ENCODE measurements around the gene ADK. TPM values are rescaled to one million over a fixed set of nuclear protein-coding genes. Genes with fewer than 3 reads are reported as not detected.
"Not testable (repeated sequence)": the region's sequence is repeated elsewhere in the genome, so short reads cannot be mapped to it uniquely, and the experiment has no call there.

ADK gene
- total RNA-seq, 1 donor from 2014 or later: 40.2 TPM

DNA sequence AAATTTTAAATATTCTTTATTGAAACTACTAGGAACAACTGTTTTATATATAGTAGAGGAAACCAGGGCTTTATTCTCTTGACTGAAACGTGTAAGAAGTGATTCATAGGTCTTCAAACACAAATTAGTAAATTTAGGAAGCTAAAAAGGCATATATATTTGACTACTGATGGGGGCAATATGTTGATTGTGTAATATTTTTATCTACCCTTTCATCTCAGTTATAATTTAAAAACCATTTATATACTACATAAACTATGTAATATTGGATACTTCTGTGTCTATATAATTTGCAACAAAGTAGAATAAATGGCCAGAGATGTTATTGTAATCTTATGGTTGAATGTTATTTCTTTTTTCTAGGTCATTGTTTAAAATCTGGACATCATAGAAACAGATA, 406.1 kb downstream of the ADK start:
- Histone ChIP-seq H3K9me3 (no peaks in the 10 kb centered on the region), H3K27me3 (ENCODE audit: low read depth) (no peaks in the 10 kb centered on the region), H3K27ac (no peak overlapping the region), H3K36me3 (peaks cover 5% of the 10 kb centered on the region), H3K4me1 (no peaks in the 10 kb centered on the region), H3K4me3 (no peak overlapping the region)
- TF ChIP-seq, protein P1, sequence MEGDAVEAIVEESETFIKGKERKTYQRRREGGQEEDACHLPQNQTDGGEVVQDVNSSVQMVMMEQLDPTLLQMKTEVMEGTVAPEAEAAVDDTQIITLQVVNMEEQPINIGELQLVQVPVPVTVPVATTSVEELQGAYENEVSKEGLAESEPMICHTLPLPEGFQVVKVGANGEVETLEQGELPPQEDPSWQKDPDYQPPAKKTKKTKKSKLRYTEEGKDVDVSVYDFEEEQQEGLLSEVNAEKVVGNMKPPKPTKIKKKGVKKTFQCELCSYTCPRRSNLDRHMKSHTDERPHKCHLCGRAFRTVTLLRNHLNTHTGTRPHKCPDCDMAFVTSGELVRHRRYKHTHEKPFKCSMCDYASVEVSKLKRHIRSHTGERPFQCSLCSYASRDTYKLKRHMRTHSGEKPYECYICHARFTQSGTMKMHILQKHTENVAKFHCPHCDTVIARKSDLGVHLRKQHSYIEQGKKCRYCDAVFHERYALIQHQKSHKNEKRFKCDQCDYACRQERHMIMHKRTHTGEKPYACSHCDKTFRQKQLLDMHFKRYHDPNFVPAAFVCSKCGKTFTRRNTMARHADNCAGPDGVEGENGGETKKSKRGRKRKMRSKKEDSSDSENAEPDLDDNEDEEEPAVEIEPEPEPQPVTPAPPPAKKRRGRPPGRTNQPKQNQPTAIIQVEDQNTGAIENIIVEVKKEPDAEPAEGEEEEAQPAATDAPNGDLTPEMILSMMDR (IDR thresholded peaks at IDR 0.05): no peak
- intact Hi-C loops (cut with DNase I): no loop called here
- ATAC-seq: no peak
- DNase-seq: no peak

DNA sequence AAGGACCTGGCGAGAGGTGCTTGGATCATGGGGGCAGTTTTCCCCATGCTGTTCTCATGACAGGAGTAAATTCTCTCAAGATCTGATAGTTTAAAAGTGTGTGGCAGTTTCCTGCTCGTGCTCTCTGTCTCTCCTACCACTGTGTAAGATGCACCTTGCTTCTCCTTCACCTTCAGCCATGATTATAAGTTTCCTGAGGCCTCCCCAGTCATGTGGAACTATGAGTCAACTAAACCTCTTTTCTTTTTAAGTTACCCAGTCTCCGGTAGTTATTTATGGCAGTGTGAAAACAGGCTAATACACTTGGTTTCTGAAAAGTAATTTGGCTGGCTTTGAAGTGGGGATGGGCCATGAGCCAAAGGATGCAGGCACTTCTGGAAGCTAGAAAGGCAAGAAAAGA, 407.4 kb downstream of the ADK start:
- H3K27me3 ChIP-seq (ENCODE audit: low read depth): no peaks in the 10 kb centered on the region
- intact Hi-C loops (cut with DNase I): no loop called here
- no peak overlapping the region for H3K4me3 ChIP-seq
- ATAC-seq (no peak), DNase-seq (no peak)
- no peaks in the 10 kb centered on the region for H3K4me1 ChIP-seq
- H3K36me3 ChIP-seq: peaks cover 5% of the 10 kb centered on the region
- TF ChIP-seq, protein P1 (IDR thresholded peaks at IDR 0.05): no peak
- no peaks in the 10 kb centered on the region for H3K9me3 ChIP-seq
- no peak overlapping the region for H3K27ac ChIP-seq

DNA sequence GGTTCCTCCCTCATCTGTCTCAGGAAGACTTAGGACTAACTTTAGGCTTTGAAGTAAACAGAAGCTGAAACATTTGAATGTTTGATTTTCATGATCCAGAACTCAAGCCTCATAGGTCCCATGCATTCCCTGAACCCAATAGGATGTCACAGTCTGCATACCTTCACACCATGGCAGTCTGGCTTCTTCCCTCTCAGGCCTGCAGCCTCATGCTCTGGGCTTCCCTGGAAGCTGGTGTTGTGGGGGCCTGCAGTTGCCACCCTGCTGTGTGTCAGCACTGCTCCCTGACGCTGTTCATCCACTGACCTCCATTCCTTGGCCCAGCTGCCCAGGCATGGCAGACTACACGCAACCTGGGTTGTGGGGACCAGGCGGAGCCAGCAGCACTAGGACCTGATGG, 407.9 kb downstream of the ADK start:
- no peaks in the 10 kb centered on the region for H3K9me3 ChIP-seq
- intact Hi-C loops (cut with DNase I): no loop called here

DNA sequence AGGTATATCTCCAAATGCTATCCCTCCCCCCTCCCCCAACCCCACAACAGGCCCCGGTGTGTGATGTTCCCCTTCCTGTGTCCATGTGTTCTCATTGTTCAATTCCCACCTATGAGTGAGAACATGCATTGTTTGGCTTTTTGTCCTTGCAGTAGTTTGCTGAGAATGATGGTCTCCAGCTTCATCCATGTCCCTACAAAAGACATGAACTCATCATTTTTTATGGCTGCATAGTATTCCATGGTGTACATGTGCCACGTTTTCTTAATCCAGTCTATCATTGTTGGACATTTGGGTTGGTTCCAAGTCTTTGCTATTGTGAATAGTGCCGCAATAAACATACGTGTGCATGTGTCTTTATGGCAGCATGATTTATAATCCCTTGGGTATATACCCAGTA, 417.9 kb downstream of the ADK start:
- H3K27ac ChIP-seq; H3K36me3 ChIP-seq; DNase-seq; H3K4me3 ChIP-seq; ATAC-seq; H3K4me1 ChIP-seq; H3K27me3 ChIP-seq (ENCODE audit: low read depth); intact Hi-C loops (cut with DNase I); H3K9me3 ChIP-seq: not testable (repeated sequence)

More for the DNA sequence above, 407.9 kb downstream of the ADK start:
- no peak overlapping the region for H3K27ac ChIP-seq
- TF ChIP-seq, protein P1 (IDR thresholded peaks at IDR 0.05): no peak
- no peaks in the 10 kb centered on the region for H3K4me1 ChIP-seq
- no peak for DNase-seq
- H3K36me3 ChIP-seq: peaks cover 5% of the 10 kb centered on the region
- no peak overlapping the region for H3K4me3 ChIP-seq
- no peaks in the 10 kb centered on the region for H3K27me3 ChIP-seq (ENCODE audit: low read depth)
- no peak for ATAC-seq

DNA sequence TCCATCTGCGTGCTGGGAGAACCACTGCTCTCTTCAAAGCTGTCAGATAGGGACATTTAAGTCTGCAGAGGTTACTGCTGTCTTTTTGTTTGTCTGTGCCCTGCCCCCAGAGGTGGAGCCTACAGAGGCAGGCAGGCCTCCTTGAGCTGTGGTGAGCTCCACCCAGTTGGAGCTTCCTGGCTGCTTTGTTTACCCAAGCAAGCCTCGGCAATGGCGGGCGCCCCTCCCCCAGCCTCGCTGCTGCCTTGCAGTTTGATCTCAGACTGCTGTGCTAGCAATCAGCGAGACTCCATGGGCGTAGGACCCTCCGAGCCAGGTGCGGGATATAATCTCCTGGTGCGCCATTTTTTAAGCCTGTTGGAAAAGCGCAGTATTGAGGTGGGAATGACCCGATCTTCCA, 422.5 kb downstream of the ADK start:
- H3K36me3 ChIP-seq; H3K9me3 ChIP-seq; DNase-seq; H3K27me3 ChIP-seq (ENCODE audit: low read depth); intact Hi-C loops (cut with DNase I); H3K4me1 ChIP-seq; ATAC-seq; H3K27ac ChIP-seq; H3K4me3 ChIP-seq: not testable (repeated sequence)

DNA sequence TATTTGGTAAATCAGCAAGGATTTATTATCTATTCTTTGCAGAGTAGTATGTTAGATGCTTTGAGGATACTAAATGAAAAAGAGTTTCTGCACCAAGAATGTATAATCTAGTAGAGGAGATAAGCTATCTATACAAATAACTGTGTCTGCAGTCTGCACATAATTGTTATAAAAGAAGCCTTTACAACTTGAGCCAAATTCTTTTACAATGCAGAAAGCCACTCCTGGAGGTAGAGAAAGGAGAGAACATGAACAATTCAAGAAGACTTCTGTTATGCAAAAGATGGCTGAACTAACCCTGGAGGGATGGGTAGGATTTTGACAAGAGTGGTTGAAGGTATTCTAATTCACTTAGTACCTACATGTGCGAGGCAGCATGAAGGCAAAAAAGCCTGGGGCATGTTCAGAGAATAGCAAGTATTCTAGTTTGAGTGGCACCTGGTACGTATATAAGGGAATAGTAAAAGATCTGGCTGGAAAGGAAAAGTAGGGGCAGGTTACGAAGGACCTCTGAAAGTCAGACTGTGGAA, 424.2 kb downstream of the ADK start:
- TF ChIP-seq, protein P1 (IDR thresholded peaks at IDR 0.05): no peak
- Histone ChIP-seq H3K36me3 (no peaks in the 10 kb centered on the region), H3K27ac (no peak overlapping the region), H3K4me3 (no peak overlapping the region), H3K9me3 (no peaks in the 10 kb centered on the region), H3K27me3 (ENCODE audit: low read depth) (no peaks in the 10 kb centered on the region), H3K4me1 (no peaks in the 10 kb centered on the region)
- DNase-seq: no peak
- no peak for ATAC-seq
- intact Hi-C loops (cut with DNase I): no loop called here

DNA sequence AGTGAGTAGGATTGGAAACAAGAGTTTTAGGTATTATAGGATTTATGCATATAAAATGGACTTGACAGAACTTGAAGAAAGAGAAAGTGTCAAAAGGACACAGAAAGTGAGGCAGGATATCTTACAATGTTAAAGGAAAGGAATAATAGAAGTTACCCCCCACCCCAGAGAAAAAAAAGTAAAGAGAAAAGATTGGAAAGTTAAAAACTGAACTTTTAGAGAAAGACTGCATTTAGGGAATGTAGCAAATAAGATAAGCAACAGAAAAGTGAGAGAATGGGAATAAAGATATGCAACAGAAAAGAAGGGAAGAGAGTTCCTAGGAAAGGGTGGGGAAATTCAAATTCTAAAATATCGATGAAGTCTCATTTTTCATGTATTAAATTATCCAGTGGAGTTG, 424.9 kb downstream of the ADK start:
- no peaks in the 10 kb centered on the region for H3K27me3 ChIP-seq (ENCODE audit: low read depth)
- intact Hi-C loops (cut with DNase I): no loop called here
- no peaks in the 10 kb centered on the region for H3K4me1 ChIP-seq
- ATAC-seq (no peak), DNase-seq (no peak)
- TF ChIP-seq, protein P1 (IDR thresholded peaks at IDR 0.05): no peak
- no peaks in the 10 kb centered on the region for H3K9me3 ChIP-seq
- H3K27ac ChIP-seq: no peak overlapping the region
- H3K36me3 ChIP-seq: no peaks in the 10 kb centered on the region
- no peak overlapping the region for H3K4me3 ChIP-seq
